OCI-LY3 (cell line): ENCODE data around the gene DLGAP4.

Experiments
- CTCF ChIP-seq: fragments of 200-600, 300-600 bp; sonication (generic); IDR thresholded peaks from 2 replicates; pipeline ENCODE4 v1.5.1; 2014; ENCODE audit warnings: antibody characterized with exemption, low read length, low read depth
- EZH2phosphoT487 ChIP-seq: fragments of 200-600 bp; shearing (Covaris generic); IDR thresholded peaks from 2 replicates; pipeline ENCODE4 v1.6.1; 2018; ENCODE audit warnings: antibody characterized with exemption, mixed run types, low read depth

GRCh38 chr20:36468149-36469000, 162.2 kb downstream of the DLGAP4 start:
- no peak for TF ChIP-seq CTCF
- TF ChIP-seq EZH2phosphoT487: no peak
